ENCODE data around the gene MAN1C1. TPM values are rescaled to one million over a fixed set of nuclear protein-coding genes. Genes with fewer than 3 reads are reported as not detected.

The MAN1C1 gene
- total RNA-seq, 2 donors from 2014 or later: 2.7 to 4.3 TPM

DNA sequence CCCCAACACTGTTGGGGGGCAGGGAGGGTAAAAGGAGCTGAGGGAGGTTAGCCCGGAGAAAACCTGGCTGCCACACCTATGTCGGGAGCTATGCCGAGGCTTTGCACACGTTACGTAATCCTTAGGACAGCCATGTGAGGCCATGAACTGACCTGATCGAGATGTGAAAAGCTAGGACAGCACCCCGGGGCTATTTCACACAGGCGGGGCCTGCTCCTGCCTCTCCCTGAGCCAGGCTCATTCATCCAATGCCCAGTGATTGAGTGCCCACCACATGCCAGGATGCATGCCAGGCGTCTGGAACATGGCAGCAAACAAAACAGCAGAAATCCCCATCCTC lies 43.0 kb upstream of the MAN1C1 start:
- H3K36me3 ChIP-seq: no peaks in the 10 kb centered on the region
- H3K27me3 ChIP-seq: no peaks in the 10 kb centered on the region
- H3K9me3 ChIP-seq: no peaks in the 10 kb centered on the region
- intact Hi-C loops (cut with DNase I): no loop called here
- no peaks in the 10 kb centered on the region for H3K4me1 ChIP-seq
- peak overlapping the region in 1 of 2 donors; percentile 20 for H3K9ac ChIP-seq (ENCODE audit: low read depth in 2 of 2, low read length in 2 of 2)
- no peak overlapping the region for H3K4me3 ChIP-seq
- no peak overlapping the region for H3K27ac ChIP-seq
- TF ChIP-seq, protein P1, sequence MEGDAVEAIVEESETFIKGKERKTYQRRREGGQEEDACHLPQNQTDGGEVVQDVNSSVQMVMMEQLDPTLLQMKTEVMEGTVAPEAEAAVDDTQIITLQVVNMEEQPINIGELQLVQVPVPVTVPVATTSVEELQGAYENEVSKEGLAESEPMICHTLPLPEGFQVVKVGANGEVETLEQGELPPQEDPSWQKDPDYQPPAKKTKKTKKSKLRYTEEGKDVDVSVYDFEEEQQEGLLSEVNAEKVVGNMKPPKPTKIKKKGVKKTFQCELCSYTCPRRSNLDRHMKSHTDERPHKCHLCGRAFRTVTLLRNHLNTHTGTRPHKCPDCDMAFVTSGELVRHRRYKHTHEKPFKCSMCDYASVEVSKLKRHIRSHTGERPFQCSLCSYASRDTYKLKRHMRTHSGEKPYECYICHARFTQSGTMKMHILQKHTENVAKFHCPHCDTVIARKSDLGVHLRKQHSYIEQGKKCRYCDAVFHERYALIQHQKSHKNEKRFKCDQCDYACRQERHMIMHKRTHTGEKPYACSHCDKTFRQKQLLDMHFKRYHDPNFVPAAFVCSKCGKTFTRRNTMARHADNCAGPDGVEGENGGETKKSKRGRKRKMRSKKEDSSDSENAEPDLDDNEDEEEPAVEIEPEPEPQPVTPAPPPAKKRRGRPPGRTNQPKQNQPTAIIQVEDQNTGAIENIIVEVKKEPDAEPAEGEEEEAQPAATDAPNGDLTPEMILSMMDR (IDR thresholded peaks at IDR 0.05): no peak
- peak; percentile 56 for DNase-seq

DNA sequence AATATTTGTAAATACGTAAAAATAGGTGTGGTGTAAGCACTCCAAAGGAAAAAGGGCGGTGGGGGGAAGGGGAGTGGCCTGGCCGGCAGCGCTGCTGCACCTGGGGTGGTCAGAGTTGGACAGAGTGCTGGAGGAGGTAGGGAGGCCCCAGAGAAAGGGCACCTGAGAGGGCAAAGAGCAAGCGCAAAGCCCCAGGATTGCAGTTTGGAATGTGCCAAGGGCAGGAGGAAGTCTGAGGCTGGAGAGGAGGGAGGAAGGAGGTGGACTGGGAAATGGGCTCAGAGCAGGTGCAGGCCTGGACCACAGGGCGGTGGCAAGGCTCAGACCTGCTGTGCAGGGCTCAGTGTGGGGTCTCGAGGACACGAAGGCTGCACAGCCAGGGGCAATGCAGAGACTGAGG lies 42.6 kb upstream of the MAN1C1 start:
- Histone ChIP-seq H3K9me3 (no peaks in the 10 kb centered on the region), H3K4me3 (no peak overlapping the region), H3K9ac (ENCODE audit: low read depth in 2 of 2, low read length in 2 of 2) (no peak overlapping the region), H3K27ac (no peak overlapping the region), H3K27me3 (no peaks in the 10 kb centered on the region), H3K36me3 (no peaks in the 10 kb centered on the region), H3K4me1 (no peaks in the 10 kb centered on the region)
- TF ChIP-seq, protein P1 (IDR thresholded peaks at IDR 0.05): no peak
- DNase-seq: no peak
- intact Hi-C loops (cut with DNase I): no loop called here

DNA sequence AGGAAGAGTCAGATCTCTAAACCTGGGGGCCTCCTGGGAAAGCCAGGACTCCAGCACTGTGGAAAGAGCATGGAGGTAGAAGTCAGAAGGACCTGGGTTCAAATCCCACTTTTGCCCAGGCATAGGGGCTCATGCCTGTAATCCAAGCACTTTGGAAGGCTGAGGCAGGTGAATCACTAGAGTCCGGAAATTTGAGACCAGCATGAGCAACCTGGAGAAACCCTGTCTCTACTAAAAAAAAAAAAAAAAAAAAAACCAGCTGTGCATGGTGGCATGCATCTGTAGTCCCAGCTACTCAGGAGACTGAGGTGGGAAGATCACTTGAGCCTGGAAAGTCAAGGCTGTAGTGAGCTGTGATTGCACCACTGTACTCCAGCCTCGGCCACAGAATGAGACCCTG lies 41.4 kb upstream of the MAN1C1 start:
- Histone ChIP-seq H3K4me3 (no peak overlapping the region), H3K36me3 (no peaks in the 10 kb centered on the region), H3K27me3 (no peaks in the 10 kb centered on the region), H3K9me3 (no peaks in the 10 kb centered on the region), H3K4me1 (no peaks in the 10 kb centered on the region), H3K9ac (ENCODE audit: low read depth in 2 of 2, low read length in 2 of 2) (no peak overlapping the region), H3K27ac (no peak overlapping the region)
- DNase-seq: no peak
- intact Hi-C loops (cut with DNase I): no loop called here
- TF ChIP-seq, protein P1 (IDR thresholded peaks at IDR 0.05): no peak

DNA sequence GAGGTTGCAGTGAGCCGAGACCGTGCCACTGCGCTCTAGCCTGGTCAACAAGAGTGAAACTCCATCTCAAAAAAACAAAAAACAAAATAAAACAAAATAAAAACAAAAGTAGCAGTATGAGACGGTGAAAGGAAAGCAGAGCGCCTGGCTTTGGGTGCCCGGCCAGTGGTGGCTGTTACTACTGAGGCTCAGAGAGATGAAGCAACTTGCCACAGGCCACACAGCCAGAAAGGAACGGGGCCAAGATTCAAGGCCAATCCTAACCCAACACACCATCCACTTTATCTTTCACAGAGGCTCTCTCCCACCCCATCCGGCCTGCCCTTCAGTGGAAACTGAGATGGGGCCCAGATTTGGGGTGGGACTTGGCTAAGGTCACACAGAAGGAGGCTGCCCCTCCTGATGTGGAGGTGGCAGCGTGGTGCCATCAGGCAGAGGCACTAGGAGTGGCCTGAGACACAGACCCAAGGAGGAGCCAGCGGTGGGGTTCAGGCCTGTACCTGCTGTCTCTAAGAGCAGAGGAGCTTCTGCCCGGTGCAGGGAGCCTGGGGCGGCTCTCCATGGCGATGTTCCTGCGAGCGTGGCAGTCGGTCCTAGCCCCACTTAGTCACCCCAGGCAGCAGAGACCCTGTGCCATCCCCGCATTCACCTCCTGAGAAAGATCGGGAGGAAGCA lies 40.0 kb upstream of the MAN1C1 start:
- Histone ChIP-seq H3K9me3 (no peaks in the 10 kb centered on the region), H3K9ac (ENCODE audit: low read depth in 2 of 2, low read length in 2 of 2) (no peak overlapping the region), H3K4me1 (no peaks in the 10 kb centered on the region), H3K27ac (no peak overlapping the region), H3K4me3 (no peak overlapping the region), H3K36me3 (no peaks in the 10 kb centered on the region), H3K27me3 (no peaks in the 10 kb centered on the region)
- DNase-seq: no peak
- TF ChIP-seq, protein P1 (IDR thresholded peaks at IDR 0.05): no peak
- intact Hi-C loops (cut with DNase I): no loop called here

DNA sequence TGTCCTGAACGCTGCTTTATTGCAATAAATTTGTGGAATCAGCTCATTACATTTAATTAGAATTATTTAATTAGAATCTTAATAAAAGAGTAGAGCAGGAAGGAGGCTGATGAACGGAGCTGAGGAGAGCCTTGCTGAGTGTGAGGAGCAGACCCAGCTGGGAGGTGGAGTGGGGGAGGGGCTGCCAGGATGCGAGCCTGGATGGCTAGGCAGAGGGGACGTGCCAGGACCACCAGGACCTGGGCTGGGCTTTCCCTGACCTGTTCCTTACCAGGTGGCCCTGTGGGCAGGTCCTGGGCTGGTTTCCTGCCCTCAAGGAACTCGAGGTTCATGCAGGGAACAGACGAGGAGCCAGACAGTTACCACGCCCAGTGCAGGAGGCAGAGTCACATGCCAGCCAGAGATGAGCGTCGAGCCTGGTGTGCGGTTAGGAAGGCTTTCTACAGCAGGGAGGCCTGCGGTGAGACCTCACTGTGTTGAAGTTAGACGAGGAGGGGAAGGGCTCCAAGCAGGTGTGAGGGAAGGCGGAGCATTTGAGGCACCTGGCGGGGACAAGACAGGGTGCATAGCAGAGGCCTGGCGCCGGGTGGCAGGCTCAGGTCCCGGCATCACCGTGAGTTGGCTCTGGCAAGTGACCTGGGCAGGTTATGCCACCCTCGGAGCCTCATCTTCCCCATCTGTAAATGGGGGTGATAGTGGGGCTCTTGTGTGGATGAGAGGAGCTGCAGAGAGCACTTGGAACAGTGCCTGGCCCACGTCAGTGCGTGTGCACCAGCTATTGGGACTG lies 39.3 kb upstream of the MAN1C1 start:
- no peaks in the 10 kb centered on the region for H3K4me1 ChIP-seq
- H3K9ac ChIP-seq (ENCODE audit: low read depth in 2 of 2, low read length in 2 of 2): no peak overlapping the region
- no peaks in the 10 kb centered on the region for H3K27me3 ChIP-seq
- TF ChIP-seq, protein P1 (IDR thresholded peaks at IDR 0.05): no peak
- H3K4me3 ChIP-seq: no peak overlapping the region
- intact Hi-C loops (cut with DNase I): no loop called here
- H3K9me3 ChIP-seq: no peaks in the 10 kb centered on the region
- no peak overlapping the region for H3K27ac ChIP-seq
- H3K36me3 ChIP-seq: no peaks in the 10 kb centered on the region
- DNase-seq: no peak
